GM12878 (cell line): Measurements from ENCODE around the gene MAFB. TPM values are rescaled to one million over a fixed set of nuclear protein-coding genes. Genes with fewer than 3 reads are reported as not detected.

Experiments used
- ATAC-seq: fragments of 200-7000 bp; cut with Tn5 transposase; 3 replicates; pipeline ENCODE4 v1.9.1; 2020; ENCODE audit warnings: mild to moderate bottlenecking, moderate library complexity
- BruUV-seq: library from RNA; stranded (reverse); fragments of 400-500 nt; replicated peaks from 2 replicates; lab custom pipeline; 2021; lab: Mats Ljungman, UMichigan
- CTCF ChIA-PET: fragments of 300-600 bp; sonication (Branson Sonifier 250); formaldehyde crosslinking; extraction: SDS; loops from one replicate; lab custom pipeline; 2021; ENCODE audit warnings: inconsistent platforms; lab: Yijun Ruan, JAX
- POLR2A ChIA-PET: fragments of 350-600 bp; formaldehyde crosslinking; extraction: SDS; loops from one replicate; lab custom pipeline; 2021; ENCODE audit warnings: inconsistent platforms; lab: Charles Lee
- RAD21 ChIA-PET: fragments of 300-600 bp; sonication (Branson Sonifier 250); formaldehyde crosslinking; loops from one replicate; lab custom pipeline; 2023; ENCODE audit warnings: antibody characterized with exemption; ENCODE audit not compliant: unreplicated experiment; lab: Charles Lee
- SMC1A ChIA-PET: fragments of 300-600 bp; sonication (Branson Sonifier 250); formaldehyde crosslinking; loops from one replicate; lab custom pipeline; 2023; ENCODE audit not compliant: unreplicated experiment, uncharacterized antibody; lab: Charles Lee
- DNase-seq: peaks from one replicate; pipeline ENCODE4 v3.0.0-alpha.2; 2011; ENCODE audit warnings: low read depth, low spot score
- FAIRE-seq: peaks from 3 replicates; lab custom pipeline; 2011; peaks lifted over from hg19 to GRCh38; lab: Jason Lieb, UNC
- H2AFZ ChIP-seq: 2 replicates; pipeline ENCODE4 v1.6.0; 2011; ENCODE audit warnings: low read depth, low read length, control low read depth; ENCODE audit not compliant: control insufficient read depth
- H3K27ac ChIP-seq: 2 replicates; pipeline ENCODE4 v1.5.1; 2011; ENCODE audit warnings: control low read depth; ENCODE audit not compliant: control insufficient read depth, insufficient read depth
- H3K27me3 ChIP-seq, 2 experiments: replicated peaks in 1 of 2; 2 replicates each; pipeline versions ENCODE4 v1.6.0 to v1.6.1; 2011; ENCODE audit warnings: low read length in 1 of 2; ENCODE audit not compliant: control insufficient read depth in 2 of 2, insufficient read depth in 2 of 2
- H3K36me3 ChIP-seq, 2 experiments: 2 replicates each; pipeline ENCODE4 v1.5.1; 2011; ENCODE audit warnings: low read length in 1 of 2; ENCODE audit not compliant: control insufficient read depth in 2 of 2, insufficient read depth in 2 of 2
- H3K4me1 ChIP-seq: 2 replicates; pipeline ENCODE4 v1.6.1; 2011; ENCODE audit warnings: mild to moderate bottlenecking, low read length, moderate library complexity, mixed read lengths; ENCODE audit not compliant: control insufficient read depth, insufficient read depth
- H3K4me2 ChIP-seq: 2 replicates; pipeline ENCODE4 v1.6.0; 2011; ENCODE audit warnings: control low read depth; ENCODE audit not compliant: control insufficient read depth, insufficient read depth
- H3K4me3 ChIP-seq: fragments of 200-600 bp; sonication (generic); 2 replicates; pipeline ENCODE4 v1.5.1; 2016
- H3K79me2 ChIP-seq: 2 replicates; pipeline ENCODE4 v1.6.0; 2011; ENCODE audit warnings: low read length; ENCODE audit not compliant: control insufficient read depth, insufficient read depth
- H3K9ac ChIP-seq: 2 replicates; pipeline ENCODE4 v1.8.0; 2011; ENCODE audit warnings: low read length, control low read depth, mixed read lengths; ENCODE audit not compliant: control insufficient read depth, insufficient read depth
- H3K9me3 ChIP-seq: replicated peaks from 3 replicates; pipeline ENCODE4 v1.5.1; 2011; ENCODE audit warnings: mild to moderate bottlenecking, low read length; ENCODE audit not compliant: control insufficient read depth, insufficient read depth
- H4K20me1 ChIP-seq: 2 replicates; pipeline ENCODE4 v1.6.0; 2011; ENCODE audit not compliant: control insufficient read depth, insufficient read depth
- CEBPB ChIP-seq, 2 experiments: fragments of 150-350 bp in 1 of 2; IDR thresholded peaks; 2 replicates each; pipeline ENCODE4 v1.6.1; 2012 to 2014; ENCODE audit warnings: low read depth in 2 of 2, low read length in 2 of 2, borderline replicate concordance in 1 of 2, inconsistent platforms in 1 of 2
- MEF2B ChIP-seq: fragments of 450-650 bp; IDR thresholded peaks from 2 replicates; pipeline ENCODE4 v1.6.1; 2018; ENCODE audit warnings: mild to moderate bottlenecking, moderate library complexity; ENCODE audit not compliant: partially characterized antibody, poor library complexity, severe bottlenecking
- MTA2 ChIP-seq: fragments of 450-650 bp; IDR thresholded peaks from 2 replicates; pipeline ENCODE4 v1.6.1; 2016; ENCODE audit warnings: low read depth, mild to moderate bottlenecking, moderate library complexity
- NR2C1 ChIP-seq: fragments of 450-650 bp; IDR thresholded peaks from 2 replicates; pipeline ENCODE4 v1.6.1; 2017; ENCODE audit warnings: antibody characterized with exemption, mild to moderate bottlenecking, moderate library complexity
- SIX5 ChIP-seq: IDR thresholded peaks from 2 replicates; pipeline ENCODE4 v1.6.1; 2011; ENCODE audit warnings: mild to moderate bottlenecking, low read depth, low read length, moderate library complexity; ENCODE audit not compliant: severe bottlenecking
- SMC3 ChIP-seq: IDR thresholded peaks from 2 replicates; pipeline ENCODE4 v1.6.1; 2011; ENCODE audit warnings: low read length, improper control_type of control experiment, borderline replicate concordance
- SP1 ChIP-seq: IDR thresholded peaks from one replicate; pipeline ENCODE4 v1.6.1; 2011; ENCODE audit warnings: low read depth, low read length
- TARDBP ChIP-seq: IDR thresholded peaks from 2 replicates; pipeline ENCODE4 v1.6.1; 2016; ENCODE audit warnings: borderline replicate concordance
- ZNF274 ChIP-seq: IDR thresholded peaks from one replicate; pipeline ENCODE4 v1.8.0; 2011; ENCODE audit not compliant: insufficient read length, insufficient read depth
- WGBS: methylation state at CpG from one replicate; pipeline ENCODE4 v1.1.6; 2016; ENCODE audit warnings: low lambda C conversion rate; ENCODE audit not compliant: insufficient replicate concordance, insufficient coverage; ENCODE audit errors: missing lambda C conversion rate; 5-methylcytosine and 5-hydroxymethylcytosine counted together
- in situ Hi-C: fragments of 300-500 bp; cut with MboI; formaldehyde crosslinking; loops from 9 replicates; pipeline ENCODE4 v1.14.3; 2018; ENCODE audit warnings: mixed read lengths
- intact Hi-C: fragments of 100-400 bp; cut with micrococcal nuclease; formaldehyde crosslinking; loops from one replicate; pipeline ENCODE4 v1.14.2; 2022; ENCODE audit not compliant: unreplicated experiment
- polyA plus RNA-seq, 11 experiments: library from polyadenylated mRNA; depleted of rRNA in 4 of 11; unstranded in 6 of 11; stranded (reverse) in 5 of 11; fragments of >200 nt; fragmentation: Nextera tagmentation in 4 of 11; fragmentation: Illumina TruSeq in 1 of 11; extraction: Ambion mirVana in 4 of 11; extraction: Trizol in 1 of 11; gene quantifications; 1 replicate in 1 of 11; 2 replicates in 10 of 11; pipeline versions ENCODE4 v1.2.1 to v1.2.3, GENCODE V29; 2011 to 2016; ENCODE audit warnings: inconsistent platforms in 2 of 11, missing spikeins in 2 of 11, low read depth in 1 of 11
- total RNA-seq, 4 experiments: library from RNA; depleted of rRNA in 3 of 4; stranded (reverse); fragments of >200 nt in 3 of 4; fragmentation: Illumina TruSeq in 1 of 4; extraction: Trizol in 1 of 4; gene quantifications; 2 replicates each; pipeline versions ENCODE4 v1.2.1 to v1.2.3, GENCODE V29; 2013 to 2021
- TF ChIP-seq, protein P1 (sequence below): fragments of 450-650 bp; IDR thresholded peaks from 2 replicates; pipeline ENCODE4 v1.6.1; 2017; ENCODE audit warnings: mild to moderate bottlenecking, low read depth, inconsistent platforms; ENCODE audit not compliant: poor library complexity, severe bottlenecking

The MAFB gene
- total and polyA plus RNA-seq, 10 of the 15 experiments (the other 5 are each of a cell fraction or from before 2014, with no cell fraction given): 0.01 to 0.08 (median 0.01) TPM; not detected in 7

DNA sequence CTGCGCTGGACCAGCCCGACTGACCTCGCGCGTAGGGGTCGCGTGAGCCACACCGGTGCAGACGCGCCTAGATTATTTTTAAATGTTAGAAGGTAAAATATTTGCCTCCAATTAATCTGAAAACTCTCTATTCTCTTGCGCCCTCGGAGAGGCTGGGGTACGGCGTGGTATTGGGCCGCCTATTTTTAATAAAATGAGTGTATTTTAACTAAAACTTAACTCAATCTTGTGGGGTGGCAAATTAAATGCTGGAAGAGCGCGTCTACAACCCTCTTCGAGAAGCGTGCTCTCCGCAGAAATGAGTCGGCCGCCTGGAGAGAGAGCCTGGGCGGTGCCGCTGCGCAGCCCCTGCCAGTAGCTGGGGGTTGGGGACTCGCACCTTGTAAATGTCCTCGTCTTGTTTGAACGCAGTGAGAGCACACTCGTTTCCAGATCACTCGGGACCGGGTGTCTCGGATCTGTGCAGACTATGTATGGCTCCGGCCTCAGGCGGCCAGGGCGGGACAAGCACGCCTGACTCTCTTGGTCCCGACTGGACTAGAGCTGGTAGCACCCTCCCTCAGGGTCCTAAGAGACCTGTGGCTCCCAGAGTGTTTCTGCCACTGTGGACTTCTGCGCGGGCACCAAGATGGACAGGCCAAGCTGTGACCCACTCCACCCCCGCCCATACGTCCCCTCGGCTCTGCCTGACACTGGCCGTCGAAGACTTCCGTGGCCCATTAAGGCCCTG lies 2.0 kb upstream of the MAFB start:
- TF ChIP-seq ZNF274: no peak
- FAIRE-seq (no peak), DNase-seq (no peak), ATAC-seq (no peak)
- no peaks in the 10 kb centered on the region for H4K20me1 ChIP-seq
- no peaks in the 10 kb centered on the region for H3K4me1 ChIP-seq
- no peak overlapping the region for H3K4me2 ChIP-seq
- no peak overlapping the region for H3K9ac ChIP-seq
- no peak overlapping the region for H3K4me3 ChIP-seq
- peaks cover 17 to 32% of the 10 kb centered on the region in 2 experiments for H3K27me3 ChIP-seq
- ChIA-PET POLR2A (no interaction called here), RAD21 (no interaction called here), SMC1A (no interaction called here), CTCF (no interaction called here)
- no peak overlapping the region for H2AFZ ChIP-seq
- no peaks in the 10 kb centered on the region for H3K36me3 ChIP-seq
- intact Hi-C loops: loop anchor here (1.0 kb wide), 1 partner anchor 805 kb away; no protein-coding TSS in a partner anchor
- no peaks in the 10 kb centered on the region for H3K79me2 ChIP-seq
- no peak overlapping the region for H3K27ac ChIP-seq
- 26% methylated on average over 45 of the region's 45 CpGs for WGBS
- in situ Hi-C loops: loop anchor here (5.0 to 10.0 kb wide), 2 partner anchors 804 to 1406 kb away; no protein-coding TSS in a partner anchor
- no TSS peak for BruUV-seq
- H3K9me3 ChIP-seq: no peaks in the 10 kb centered on the region; the same call in 2 of the 3 replicates

DNA sequence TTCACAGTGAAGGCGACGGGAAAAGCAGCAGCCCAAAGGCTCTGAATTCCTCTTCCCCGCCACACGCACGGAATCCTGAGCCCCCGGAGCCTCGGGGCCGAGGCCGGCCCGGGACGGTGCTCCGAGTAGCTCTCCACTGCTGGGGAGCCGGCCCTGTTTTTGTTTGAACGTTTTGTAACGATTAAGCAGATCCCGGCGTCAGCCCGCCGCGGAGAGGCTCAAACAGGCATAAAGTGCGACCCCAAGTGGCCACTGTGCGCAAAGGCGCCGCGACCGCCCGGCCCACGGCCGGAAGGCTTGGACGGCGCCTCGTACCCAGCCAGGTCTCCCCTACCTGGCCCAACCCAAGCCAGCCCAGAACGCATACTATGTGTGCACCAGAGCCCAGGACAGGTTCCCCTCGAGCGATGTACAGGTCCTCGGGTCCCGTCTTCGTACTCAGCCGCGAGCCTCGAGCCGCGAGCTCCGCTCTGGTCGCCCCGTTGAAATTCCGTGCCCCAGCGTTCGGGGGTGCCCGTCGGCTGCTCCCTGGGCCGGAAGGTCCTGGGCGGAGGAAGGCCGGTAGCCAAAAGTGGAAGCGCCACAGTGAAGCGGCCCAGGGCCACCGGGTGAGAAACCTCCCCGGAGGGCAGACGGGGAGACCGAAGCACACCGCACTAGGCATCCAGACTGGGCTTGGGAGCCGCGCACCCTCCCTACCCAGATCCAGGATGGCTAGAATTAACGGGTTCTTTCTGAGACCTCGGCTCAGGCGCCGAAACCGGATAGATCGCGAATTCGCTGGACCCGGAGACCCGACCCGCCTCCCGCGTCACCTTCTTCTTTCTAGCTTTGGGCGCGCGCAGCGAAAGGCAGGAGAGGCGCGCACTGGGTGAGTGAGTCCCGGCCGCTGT lies 1.2 kb upstream of the MAFB start:
- Histone ChIP-seq H3K4me3 (peak overlapping the region; percentile 55; the same call in 1 of the 2 replicates), H2AFZ (peak overlapping the region; percentile 25; the same call in 1 of the 2 replicates), H3K4me2 (peak overlapping the region; percentile 89), H3K36me3 (no peaks in the 10 kb centered on the region), H3K9me3 (no peaks in the 10 kb centered on the region; the same call in 2 of the 3 replicates), H3K79me2 (no peaks in the 10 kb centered on the region), H3K27me3 (peaks cover 21 to 32% of the 10 kb centered on the region in 2 experiments), H3K4me1 (no peaks in the 10 kb centered on the region), H3K9ac (no peak overlapping the region), H4K20me1 (no peaks in the 10 kb centered on the region), H3K27ac (no peak overlapping the region)
- no TSS peak for BruUV-seq
- FAIRE-seq: peak; percentile 66
- DNase-seq: no peak
- peak; percentile 93 for ATAC-seq
- intact Hi-C loops (loop anchor here (1.0 kb wide), 1 partner anchor 804 kb away; no protein-coding TSS in a partner anchor), in situ Hi-C loops (loop anchor here (5.0 to 10.0 kb wide), 2 partner anchors 803 to 1405 kb away; no protein-coding TSS in a partner anchor)
- WGBS: 8% methylated on average over 80 of the region's 84 CpGs
- RAD21 ChIA-PET: no interaction called here
- CTCF ChIA-PET: interaction anchor here (0.7 to 1.2 kb wide), 3 partner anchors 19 to 530 kb away, joined by 3 read pairs; no protein-coding TSS in a partner anchor
- SMC1A ChIA-PET: no interaction called here
- POLR2A ChIA-PET: no interaction called here
- TF ChIP-seq MEF2B (no peak), SMC3 (peak; percentile 83), MTA2 (no peak), CEBPB (IDR thresholded peaks at IDR 0.05; ENCODE audit: borderline replicate concordance in 1 of 2, low read depth in 2 of 2, low read length in 2 of 2) (no peak), NR2C1 (no peak), SIX5 (no peak), SP1 (no peak), TARDBP (no peak)
- TF ChIP-seq, protein P1, sequence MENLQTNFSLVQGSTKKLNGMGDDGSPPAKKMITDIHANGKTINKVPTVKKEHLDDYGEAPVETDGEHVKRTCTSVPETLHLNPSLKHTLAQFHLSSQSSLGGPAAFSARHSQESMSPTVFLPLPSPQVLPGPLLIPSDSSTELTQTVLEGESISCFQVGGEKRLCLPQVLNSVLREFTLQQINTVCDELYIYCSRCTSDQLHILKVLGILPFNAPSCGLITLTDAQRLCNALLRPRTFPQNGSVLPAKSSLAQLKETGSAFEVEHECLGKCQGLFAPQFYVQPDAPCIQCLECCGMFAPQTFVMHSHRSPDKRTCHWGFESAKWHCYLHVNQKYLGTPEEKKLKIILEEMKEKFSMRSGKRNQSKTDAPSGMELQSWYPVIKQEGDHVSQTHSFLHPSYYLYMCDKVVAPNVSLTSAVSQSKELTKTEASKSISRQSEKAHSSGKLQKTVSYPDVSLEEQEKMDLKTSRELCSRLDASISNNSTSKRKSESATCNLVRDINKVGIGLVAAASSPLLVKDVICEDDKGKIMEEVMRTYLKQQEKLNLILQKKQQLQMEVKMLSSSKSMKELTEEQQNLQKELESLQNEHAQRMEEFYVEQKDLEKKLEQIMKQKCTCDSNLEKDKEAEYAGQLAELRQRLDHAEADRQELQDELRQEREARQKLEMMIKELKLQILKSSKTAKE: no peak
